ENCODE data around the gene TCF4.

The TCF4 gene

DNA sequence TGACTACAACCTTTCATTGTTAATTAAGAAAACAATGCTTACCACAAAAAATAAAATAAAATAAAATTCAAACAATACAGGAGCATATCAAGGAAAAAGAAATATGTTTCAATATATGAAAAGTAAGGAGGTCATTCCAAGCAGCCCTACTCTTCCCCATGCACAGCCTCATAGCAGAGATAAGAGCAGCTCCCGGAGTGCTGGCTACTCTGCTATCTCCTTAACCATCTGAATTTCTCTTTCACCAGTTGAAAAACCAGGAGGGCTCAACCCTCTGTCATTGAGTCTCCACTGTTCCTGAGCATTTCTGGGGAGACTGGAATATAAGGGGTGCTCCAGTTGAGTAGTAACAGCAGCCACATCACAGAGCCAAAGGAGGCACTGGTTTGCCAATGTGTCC, 201.4 kb downstream of the TCF4 start:
- no peak for DNase-seq (ENCODE audit: low read depth)
- H3K4me3 ChIP-seq (ENCODE audit: control insufficient read depth, low read depth, low read length), result no peak overlapping the region
- TF ChIP-seq, protein P1, sequence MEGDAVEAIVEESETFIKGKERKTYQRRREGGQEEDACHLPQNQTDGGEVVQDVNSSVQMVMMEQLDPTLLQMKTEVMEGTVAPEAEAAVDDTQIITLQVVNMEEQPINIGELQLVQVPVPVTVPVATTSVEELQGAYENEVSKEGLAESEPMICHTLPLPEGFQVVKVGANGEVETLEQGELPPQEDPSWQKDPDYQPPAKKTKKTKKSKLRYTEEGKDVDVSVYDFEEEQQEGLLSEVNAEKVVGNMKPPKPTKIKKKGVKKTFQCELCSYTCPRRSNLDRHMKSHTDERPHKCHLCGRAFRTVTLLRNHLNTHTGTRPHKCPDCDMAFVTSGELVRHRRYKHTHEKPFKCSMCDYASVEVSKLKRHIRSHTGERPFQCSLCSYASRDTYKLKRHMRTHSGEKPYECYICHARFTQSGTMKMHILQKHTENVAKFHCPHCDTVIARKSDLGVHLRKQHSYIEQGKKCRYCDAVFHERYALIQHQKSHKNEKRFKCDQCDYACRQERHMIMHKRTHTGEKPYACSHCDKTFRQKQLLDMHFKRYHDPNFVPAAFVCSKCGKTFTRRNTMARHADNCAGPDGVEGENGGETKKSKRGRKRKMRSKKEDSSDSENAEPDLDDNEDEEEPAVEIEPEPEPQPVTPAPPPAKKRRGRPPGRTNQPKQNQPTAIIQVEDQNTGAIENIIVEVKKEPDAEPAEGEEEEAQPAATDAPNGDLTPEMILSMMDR (conservative IDR thresholded peaks at IDR 0.05; ENCODE audit: control insufficient read depth, insufficient read depth, low read depth, low read length), result no peak

DNA sequence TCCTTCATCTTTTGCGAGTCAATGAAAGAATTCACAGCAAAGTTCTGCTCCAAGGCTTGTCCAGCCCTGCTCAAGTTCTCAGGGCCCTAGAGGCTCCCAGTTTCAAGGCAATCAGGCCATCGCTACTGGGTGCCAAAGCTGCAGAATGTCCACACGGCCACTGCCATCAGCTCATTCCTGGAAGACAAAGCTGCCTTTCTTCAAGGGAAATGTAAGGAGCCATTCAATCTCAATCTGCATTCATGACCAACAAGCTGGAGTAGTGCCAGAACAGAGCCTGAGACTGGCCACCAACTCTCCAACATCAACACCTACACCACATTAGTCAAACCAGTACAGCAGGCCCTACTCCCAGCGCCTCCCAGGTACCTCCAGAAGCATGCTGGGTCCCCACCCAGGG, 202.2 kb downstream of the TCF4 start:
- TF ChIP-seq, protein P1 (conservative IDR thresholded peaks at IDR 0.05; ENCODE audit: control insufficient read depth, insufficient read depth, low read depth, low read length), result no peak
- DNase-seq (ENCODE audit: low read depth), result no peak
- no peak overlapping the region for H3K4me3 ChIP-seq (ENCODE audit: control insufficient read depth, low read depth, low read length)

DNA sequence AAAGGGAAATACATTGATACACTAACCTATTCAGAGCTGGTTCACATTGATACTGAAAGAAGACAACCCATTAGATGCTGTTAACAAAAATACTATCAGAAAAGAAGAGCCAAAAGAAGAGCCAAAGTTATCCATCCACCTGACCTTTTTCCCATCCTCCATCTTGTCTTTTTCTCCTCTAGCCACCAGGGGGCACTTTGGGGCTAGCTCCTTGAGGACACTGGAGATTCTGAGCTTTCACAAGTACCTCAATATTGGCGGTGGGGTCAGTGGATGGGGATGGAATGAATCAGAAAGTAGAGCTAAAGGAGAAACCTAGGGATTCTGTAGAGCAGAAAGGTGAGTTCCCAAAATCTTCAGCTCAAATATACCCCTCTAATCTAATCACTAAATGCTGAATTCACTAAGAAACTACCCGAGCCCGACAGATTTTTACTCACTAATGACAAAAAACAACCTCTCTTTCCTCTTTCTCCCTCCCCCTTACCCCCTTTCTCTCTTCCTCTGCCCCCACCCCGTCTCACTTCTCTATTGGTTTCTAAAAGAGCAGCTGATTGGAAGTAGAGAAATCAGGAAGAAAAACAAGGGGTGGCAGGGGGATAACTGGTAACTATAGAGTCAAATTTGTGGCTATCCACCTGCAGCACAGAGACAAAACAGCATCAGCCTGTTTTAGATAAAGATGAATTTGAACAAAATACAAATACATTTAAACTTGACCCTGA, 203.3 kb downstream of the TCF4 start:
- H3K4me3 ChIP-seq (ENCODE audit: control insufficient read depth, low read depth, low read length), result no peak overlapping the region
- TF ChIP-seq, protein P1 (conservative IDR thresholded peaks at IDR 0.05; ENCODE audit: control insufficient read depth, insufficient read depth, low read depth, low read length), result peak; percentile 69
- peak; percentile 49 for DNase-seq (ENCODE audit: low read depth)

DNA sequence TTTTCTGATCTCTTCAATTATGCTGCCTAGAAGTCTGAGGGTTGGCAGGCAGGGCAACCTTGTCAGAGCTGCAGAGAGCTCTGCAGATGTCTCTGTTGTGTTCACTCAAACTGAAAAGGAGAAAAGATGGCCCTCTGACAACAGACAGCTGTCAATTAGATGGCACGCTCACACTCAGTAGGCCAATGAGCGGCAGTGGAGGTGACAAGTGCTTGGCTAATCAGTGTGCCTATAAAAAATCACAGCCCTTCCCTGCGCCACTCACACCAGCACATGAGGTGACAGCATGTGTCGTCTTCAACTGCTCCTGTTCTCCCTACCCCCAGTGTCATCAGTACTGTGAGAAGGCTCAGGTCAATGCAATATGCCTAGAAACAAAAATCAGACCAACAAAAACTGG, 203.9 kb downstream of the TCF4 start:
- DNase-seq (ENCODE audit: low read depth), result no peak
- TF ChIP-seq, protein P1 (conservative IDR thresholded peaks at IDR 0.05; ENCODE audit: control insufficient read depth, insufficient read depth, low read depth, low read length), result no peak
- no peak overlapping the region for H3K4me3 ChIP-seq (ENCODE audit: control insufficient read depth, low read depth, low read length)

DNA sequence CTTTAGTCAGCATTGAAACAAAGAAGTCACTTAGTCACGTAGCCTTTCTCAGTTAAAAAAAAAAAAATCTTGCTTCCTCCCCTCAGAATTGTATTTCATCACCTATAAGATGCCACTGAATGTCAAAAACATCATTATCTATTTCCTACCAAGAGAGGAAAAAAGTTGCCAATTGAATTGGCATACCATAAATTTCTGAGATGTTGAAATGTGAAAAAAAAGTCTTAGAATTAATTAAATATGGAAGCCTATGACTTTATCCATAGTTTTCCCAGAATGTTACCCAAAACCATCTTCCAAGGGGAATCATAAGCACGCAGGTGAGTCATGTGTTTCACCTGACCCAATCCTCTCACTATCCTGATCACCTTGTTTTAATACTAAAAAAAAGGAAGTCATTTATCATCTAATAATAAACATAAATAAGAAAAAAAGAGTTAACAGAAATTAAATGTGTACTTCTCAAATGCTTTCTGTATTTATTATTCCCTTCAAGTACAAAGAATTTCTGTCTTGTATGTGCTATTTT, 205.7 kb downstream of the TCF4 start:
- no peak overlapping the region for H3K4me3 ChIP-seq (ENCODE audit: control insufficient read depth, low read depth, low read length)
- TF ChIP-seq, protein P1 (conservative IDR thresholded peaks at IDR 0.05; ENCODE audit: control insufficient read depth, insufficient read depth, low read depth, low read length), result no peak
- peak; percentile 11 for DNase-seq (ENCODE audit: low read depth)

DNA sequence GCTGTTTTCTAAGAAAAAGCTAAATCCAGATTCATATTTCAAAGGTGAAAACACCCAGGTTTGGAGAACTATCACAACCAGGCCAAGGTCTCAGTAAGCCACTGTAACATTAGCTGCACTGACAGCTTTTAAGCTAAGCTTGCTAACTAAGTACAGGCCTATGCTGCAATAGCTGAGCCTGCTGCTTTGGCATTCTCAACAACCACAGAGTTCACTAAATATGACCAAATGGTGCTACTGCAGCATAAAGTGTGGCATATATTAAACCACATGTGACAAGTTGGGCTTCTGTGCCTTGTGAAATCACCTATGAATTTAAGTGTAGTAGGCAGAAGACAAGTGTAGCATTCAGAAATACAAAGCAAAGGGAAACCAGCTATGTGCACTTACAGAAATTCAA, 206.7 kb downstream of the TCF4 start:
- no peak overlapping the region for H3K4me3 ChIP-seq (ENCODE audit: control insufficient read depth, low read depth, low read length)
- peak; percentile 88 for DNase-seq (ENCODE audit: low read depth)
- TF ChIP-seq, protein P1 (conservative IDR thresholded peaks at IDR 0.05; ENCODE audit: control insufficient read depth, insufficient read depth, low read depth, low read length), result no peak

All from fibroblast of mammary gland (primary cell).